Measurements from ENCODE around the gene TTLL9.

TTLL9 gene

DNA sequence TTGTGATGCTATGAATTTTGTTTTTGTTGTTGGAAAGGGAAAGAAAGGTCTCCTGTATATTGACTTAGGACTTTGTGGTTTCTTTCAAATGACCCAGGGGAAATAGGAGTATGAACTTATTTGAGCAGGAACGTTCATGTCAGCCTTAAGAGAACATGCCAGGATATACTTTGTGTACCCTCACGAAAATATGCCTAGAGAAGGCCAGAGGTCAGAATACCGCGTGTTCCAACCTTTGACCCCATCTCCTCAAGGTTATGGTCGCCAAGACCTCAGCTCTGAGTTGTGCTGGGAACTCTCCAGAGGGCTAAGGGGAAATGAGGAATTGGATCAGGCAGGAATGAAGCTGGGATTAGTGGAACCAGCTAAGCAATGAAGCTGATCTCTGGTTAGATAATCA is 11.5 kb downstream of the TTLL9 start:
- Mint-ChIP-seq H3K36me3 (no peaks in the 10 kb centered on the region), H3K4me3 (no peak overlapping the region), H3K9me3 (no peaks in the 10 kb centered on the region), H3K27ac (no peak overlapping the region), H3K27me3 (peaks cover 3% of the 10 kb centered on the region), H3K4me1 (peaks cover 8% of the 10 kb centered on the region)

DNA sequence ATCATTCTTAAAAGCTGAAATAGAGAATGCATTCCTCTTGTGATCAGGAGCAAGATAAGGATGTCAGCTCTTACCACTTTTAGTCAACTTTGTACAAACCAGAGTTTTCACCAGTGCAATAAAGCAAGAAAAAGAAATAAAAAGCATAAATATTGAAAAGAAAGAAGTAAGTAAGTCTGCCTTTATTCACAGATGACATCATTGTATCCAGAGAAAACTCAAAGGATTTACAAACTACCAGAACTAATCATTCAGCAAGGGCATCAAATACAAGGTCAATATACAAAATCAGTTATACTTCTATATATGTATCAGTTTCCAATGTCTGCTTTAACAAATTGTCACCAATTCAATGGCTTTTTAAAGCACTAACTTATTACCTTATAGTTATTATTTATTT is 13.4 kb downstream of the TTLL9 start:
- Mint-ChIP-seq H3K27me3 (peaks cover 3% of the 10 kb centered on the region), H3K4me3 (no peak overlapping the region), H3K36me3 (no peaks in the 10 kb centered on the region), H3K9me3 (no peaks in the 10 kb centered on the region), H3K27ac (no peak overlapping the region), H3K4me1 (peaks cover 8% of the 10 kb centered on the region)

DNA sequence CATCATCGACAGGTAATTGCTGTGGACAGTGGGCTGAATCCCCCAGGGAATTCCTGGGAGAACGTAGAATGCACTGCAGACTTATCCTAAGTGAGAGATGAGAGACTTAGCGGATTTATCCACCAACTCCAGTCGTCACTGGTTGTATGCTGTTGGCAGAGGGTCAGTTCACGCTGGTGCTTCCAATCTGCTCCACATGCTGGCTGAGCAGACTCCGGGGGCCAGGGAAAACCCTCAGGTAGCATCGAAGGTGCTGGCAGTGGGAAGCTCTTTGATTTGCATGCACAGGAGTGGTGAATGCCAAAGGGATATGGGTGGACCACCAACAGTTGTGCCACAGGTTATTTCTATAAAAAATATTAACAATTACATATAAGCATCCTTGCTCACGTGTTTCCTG is 20.2 kb downstream of the TTLL9 start:
- Mint-ChIP-seq H3K36me3 (peaks cover 2% of the 10 kb centered on the region), H3K27me3 (peaks cover 6% of the 10 kb centered on the region), H3K27ac (no peak overlapping the region), H3K4me1 (no peaks in the 10 kb centered on the region), H3K4me3 (no peak overlapping the region), H3K9me3 (no peaks in the 10 kb centered on the region)

DNA sequence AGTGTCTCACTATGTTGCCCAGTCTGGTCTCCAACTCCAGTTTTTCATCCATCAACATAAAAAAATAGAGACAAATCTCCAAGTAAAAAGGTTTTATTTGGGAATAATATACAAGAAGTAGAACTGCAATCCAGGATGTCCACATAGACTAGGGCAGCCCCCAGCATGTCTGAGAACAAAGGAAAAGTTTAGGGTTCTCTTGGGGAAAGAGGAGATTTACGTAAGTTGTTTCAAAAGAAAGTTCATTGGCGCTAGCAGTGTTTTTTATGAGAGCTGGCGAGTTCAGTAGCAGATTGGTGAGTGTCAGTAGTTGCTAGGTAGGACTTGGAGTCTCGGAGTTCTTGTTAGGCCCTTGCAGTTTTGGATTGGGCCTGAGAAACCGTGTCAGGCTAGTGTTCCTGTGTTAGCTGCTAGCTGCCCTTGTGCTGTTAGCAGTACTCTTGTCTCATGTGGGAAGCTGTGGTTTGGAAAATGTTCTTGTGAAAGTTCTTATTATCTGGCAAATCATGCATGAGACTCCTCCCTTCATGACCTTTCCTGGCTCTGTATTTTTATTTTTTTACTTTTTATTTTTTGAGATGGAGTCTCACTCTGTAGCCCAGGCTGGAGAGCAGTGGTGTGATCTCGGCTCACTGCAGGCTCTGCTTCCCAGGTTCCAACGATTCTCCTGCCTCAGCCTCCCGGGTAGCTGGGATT is 24.7 kb downstream of the TTLL9 start:
- Mint-ChIP-seq H3K27ac (no peak overlapping the region), H3K36me3 (peaks cover 2% of the 10 kb centered on the region), H3K9me3 (no peaks in the 10 kb centered on the region), H3K4me1 (no peaks in the 10 kb centered on the region), H3K27me3 (peaks cover 6% of the 10 kb centered on the region), H3K4me3 (no peak overlapping the region)

DNA sequence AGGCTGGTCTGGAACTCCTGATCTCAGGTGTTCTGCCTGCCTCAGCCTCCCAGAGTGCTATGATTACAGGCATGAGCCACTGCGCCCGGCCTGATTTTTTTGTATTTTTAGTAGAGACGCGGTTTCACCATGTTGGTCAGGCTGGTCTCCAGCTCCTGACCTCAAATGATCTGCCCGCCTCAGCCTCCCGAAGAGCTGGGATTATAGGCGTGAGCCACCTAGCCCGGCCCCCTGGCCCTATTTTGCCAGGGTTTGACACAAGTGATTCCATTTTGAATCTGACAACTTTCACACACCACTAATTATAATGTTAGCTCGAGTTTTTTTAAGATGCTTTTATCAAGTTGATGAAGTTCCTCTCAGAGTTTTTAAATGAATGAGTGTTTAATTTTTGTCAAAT is 25.6 kb downstream of the TTLL9 start:
- Mint-ChIP-seq H3K36me3 (peaks cover 2% of the 10 kb centered on the region), H3K4me3 (no peak overlapping the region), H3K27ac (no peak overlapping the region), H3K27me3 (peaks cover 5% of the 10 kb centered on the region), H3K4me1 (no peaks in the 10 kb centered on the region), H3K9me3 (no peaks in the 10 kb centered on the region)

DNA sequence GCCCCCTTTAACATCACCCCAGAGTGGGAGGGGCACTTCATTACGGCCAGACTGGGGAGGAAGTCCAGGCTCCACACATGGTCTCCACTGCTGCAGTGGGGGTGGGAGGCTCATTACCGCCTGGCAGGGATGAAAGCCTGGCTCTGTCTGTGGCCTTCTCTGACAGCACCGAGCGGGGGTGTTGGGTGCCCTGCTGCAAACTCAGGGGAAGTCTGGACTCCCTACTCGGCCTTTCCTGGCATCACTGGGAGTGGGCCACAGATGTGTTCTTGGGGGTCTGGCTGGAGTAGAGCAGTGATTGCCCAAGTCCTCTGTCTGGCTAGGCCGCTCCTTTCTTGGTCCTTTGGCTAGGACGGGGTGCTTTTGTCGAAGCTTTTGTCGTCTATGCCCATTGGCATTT is 27.1 kb downstream of the TTLL9 start:
- Mint-ChIP-seq H3K27ac (no peak overlapping the region), H3K27me3 (peaks cover 5% of the 10 kb centered on the region), H3K4me3 (no peak overlapping the region)

DNA sequence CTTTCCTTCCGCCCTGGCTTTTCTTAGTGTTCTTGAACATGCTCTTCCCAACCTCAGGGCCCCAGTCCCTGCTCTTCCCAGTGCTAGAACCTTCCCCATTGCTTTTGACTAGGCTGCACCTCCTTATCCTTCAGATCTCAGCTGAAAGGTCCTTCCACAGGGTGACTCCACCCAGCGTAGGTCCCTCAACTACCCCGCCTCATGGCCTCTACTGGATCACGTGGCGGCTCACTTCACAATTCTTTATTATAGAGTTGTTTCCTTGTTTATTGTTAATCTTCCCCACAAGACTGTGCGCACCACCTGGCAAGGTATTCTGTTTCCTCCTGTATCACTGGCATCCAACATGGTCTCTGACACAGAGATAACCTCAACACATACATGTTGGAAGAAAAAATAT is 31.2 kb downstream of the TTLL9 start:
- Mint-ChIP-seq H3K27me3 (peaks cover 4% of the 10 kb centered on the region), H3K27ac (no peak overlapping the region), H3K4me3 (no peak overlapping the region), H3K36me3 (no peaks in the 10 kb centered on the region), H3K4me1 (no peaks in the 10 kb centered on the region), H3K9me3 (no peaks in the 10 kb centered on the region)

More for the DNA sequence above, 27.1 kb downstream of the TTLL9 start:
- Mint-ChIP-seq H3K36me3 (peaks cover 2% of the 10 kb centered on the region), H3K9me3 (no peaks in the 10 kb centered on the region), H3K4me1 (no peaks in the 10 kb centered on the region)

DNA sequence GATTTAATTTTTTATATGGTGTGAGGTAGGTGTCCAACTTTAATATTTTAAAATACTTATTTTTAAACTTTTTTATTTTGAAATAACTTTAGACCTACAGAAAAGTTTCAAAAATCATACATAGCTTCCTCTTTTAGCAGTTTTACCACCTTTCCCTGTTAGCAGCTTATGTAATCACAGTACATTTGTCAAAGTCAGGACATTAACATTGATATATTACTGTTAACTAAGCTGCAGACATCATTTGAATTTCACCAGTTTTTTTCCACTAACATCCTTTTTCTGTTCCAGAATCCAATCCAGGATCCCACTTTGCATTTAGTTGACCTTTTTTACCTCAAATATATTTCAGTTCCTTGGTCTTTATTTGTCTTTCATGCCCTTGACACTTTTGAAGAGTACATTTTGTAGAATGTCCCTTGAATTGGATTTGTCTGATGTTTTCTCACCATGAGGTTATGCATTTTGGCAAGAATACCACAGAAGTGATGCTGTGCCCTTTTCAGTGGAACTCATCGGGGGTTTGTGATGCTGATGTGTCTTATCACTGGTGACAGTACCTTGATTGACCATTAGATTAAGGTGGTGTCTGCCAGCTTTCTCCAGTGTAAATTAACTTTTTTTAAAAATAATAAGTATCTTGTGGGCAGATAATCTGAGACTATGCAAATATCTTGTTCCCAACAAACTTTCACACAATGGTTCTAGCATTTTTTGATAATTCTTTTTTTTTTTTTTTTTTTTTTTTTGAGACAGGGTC is 33.4 kb downstream of the TTLL9 start:
- Mint-ChIP-seq H3K9me3 (no peaks in the 10 kb centered on the region), H3K4me1 (no peaks in the 10 kb centered on the region)

DNA sequence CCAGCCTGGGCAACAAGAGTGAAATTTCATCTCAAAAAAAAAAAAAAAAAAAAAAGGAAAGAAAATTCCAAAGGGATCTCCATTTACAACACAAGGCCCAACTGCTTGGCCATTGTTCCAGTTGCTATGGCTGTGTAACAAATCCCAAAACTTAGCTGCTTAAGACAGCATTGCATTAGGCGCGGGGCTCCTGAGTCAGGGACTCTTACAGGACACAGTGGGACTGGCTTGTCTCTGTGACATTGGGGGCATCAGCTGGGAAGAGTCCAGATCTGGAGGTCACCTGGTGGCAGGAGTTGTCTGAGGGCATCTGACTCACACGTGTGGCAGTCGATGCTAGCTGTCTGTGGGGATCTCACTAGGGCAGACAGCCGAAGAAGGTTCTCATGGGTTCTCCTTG is 35.6 kb downstream of the TTLL9 start:
- Mint-ChIP-seq H3K4me3 (no peak overlapping the region), H3K27me3 (peaks cover 4% of the 10 kb centered on the region), H3K36me3 (no peaks in the 10 kb centered on the region), H3K4me1 (no peaks in the 10 kb centered on the region), H3K27ac (no peak overlapping the region), H3K9me3 (no peaks in the 10 kb centered on the region)

More for the DNA sequence above, 33.4 kb downstream of the TTLL9 start:
- peaks cover 4% of the 10 kb centered on the region for H3K27me3 Mint-ChIP-seq
- no peak overlapping the region for H3K4me3 Mint-ChIP-seq
- no peak overlapping the region for H3K27ac Mint-ChIP-seq
- H3K36me3 Mint-ChIP-seq, result no peaks in the 10 kb centered on the region

DNA sequence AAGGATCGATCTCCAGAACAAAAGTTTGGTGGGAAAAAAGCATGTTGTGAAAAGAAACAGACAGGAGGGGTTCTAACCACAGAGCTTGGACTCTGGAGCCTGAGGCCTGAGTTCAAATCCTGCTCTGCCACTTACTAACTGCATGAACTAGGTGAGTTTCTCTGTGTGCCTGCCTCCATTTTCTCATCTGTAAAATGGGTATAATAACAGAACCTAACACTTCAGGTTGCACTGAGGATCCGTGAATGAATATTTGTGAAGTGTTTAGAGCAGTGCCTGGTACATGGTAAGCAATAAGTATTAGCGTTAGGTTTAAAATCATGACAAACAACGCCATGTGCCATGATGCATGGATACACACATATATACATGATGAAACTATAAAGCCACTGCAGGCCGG is 36.6 kb downstream of the TTLL9 start:
- Mint-ChIP-seq H3K27ac (no peak overlapping the region), H3K27me3 (peaks cover 4% of the 10 kb centered on the region), H3K4me1 (no peaks in the 10 kb centered on the region), H3K4me3 (no peak overlapping the region), H3K36me3 (no peaks in the 10 kb centered on the region), H3K9me3 (no peaks in the 10 kb centered on the region)

DNA sequence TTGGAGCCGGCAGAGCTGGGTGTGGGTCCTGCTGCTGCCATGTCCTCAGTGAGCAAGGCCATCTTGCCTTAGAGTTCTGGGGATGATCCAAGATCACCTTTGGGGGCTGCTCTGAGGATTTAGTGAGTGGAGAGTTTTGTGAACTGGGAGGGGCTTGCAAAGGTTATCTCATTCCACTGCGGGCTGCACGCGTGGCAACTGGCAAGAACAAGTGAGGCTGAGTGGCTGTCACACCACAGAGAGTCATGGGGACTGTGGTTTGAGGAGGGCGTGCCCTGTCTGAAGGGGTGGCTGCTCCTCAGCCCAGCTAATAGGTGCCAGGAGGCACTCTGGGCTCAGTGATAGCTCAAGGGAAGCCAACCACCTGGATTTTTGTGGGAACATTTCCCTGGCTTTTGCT is 37.6 kb downstream of the TTLL9 start:
- Mint-ChIP-seq H3K36me3 (no peaks in the 10 kb centered on the region), H3K27ac (no peak overlapping the region)

DNA sequence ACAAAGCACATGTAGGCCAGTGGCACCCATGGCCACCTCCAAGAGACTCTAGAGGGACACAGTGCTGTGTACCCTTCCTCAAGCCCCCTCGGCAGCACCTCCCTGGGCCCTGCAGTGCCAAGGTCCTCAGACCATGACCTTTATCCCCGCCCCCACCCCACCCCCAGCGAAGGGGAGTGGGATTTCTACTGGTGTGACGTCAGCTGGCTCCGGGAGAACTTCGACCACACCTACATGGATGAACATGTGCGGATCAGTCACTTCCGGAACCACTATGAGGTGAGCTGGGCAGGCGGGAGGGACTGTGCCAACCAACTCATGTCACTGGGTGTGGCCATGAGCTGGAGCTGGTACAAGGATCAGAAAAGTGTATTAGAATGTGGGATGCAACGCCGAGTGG is 38.0 kb downstream of the TTLL9 start:
- H3K27ac Mint-ChIP-seq, result no peak overlapping the region

More for the DNA sequence above, 37.6 kb downstream of the TTLL9 start:
- H3K27me3 Mint-ChIP-seq, result peaks cover 4% of the 10 kb centered on the region
- no peaks in the 10 kb centered on the region for H3K9me3 Mint-ChIP-seq
- no peaks in the 10 kb centered on the region for H3K4me1 Mint-ChIP-seq
- H3K4me3 Mint-ChIP-seq, result no peak overlapping the region

DNA sequence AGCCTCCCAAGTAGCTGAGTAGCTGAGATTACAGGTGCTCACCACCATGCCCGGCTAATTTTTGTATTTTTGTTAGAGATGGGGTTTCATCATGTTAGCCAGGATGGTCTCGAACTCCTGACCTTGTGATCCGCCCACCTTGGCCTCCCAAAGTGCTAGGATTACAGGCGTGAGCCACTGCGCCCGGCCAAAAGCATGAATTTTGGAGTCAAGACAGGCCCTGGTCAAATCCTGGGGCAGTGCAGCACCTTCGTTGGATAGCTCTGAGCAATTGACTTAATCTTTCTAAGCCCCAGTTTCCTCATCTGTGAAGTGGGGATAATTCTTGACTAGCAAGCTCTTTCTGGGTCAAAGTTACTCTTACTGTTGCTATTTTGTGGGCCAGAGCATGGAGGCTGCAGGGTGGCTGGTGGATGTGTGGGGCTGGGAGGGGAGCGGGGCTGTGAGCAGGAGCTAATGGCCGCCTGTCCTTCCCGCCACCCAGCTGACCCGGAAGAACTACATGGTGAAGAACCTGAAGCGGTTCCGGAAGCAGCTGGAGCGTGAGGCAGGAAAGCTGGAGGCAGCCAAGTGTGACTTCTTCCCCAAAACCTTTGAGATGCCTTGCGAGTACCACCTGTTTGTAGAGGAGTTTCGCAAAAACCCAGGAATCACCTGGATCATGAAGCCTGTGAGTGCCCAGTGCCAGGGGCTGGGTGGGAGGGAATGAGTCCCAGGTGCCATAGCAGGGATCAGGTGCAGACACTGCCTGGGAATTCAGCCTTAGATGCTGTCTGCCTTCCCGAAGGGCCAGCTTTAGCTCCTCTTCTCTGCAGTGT is 39.0 kb downstream of the TTLL9 start:
- no peaks in the 10 kb centered on the region for H3K4me1 Mint-ChIP-seq
- H3K36me3 Mint-ChIP-seq, result no peaks in the 10 kb centered on the region
- no peaks in the 10 kb centered on the region for H3K9me3 Mint-ChIP-seq
- no peak overlapping the region for H3K4me3 Mint-ChIP-seq
- H3K27me3 Mint-ChIP-seq, result peaks cover 1% of the 10 kb centered on the region
- no peak overlapping the region for H3K27ac Mint-ChIP-seq

More for the DNA sequence above, 38.0 kb downstream of the TTLL9 start:
- Mint-ChIP-seq H3K36me3 (no peaks in the 10 kb centered on the region), H3K4me3 (no peak overlapping the region), H3K27me3 (peaks cover 2% of the 10 kb centered on the region), H3K9me3 (no peaks in the 10 kb centered on the region), H3K4me1 (no peaks in the 10 kb centered on the region)

DNA sequence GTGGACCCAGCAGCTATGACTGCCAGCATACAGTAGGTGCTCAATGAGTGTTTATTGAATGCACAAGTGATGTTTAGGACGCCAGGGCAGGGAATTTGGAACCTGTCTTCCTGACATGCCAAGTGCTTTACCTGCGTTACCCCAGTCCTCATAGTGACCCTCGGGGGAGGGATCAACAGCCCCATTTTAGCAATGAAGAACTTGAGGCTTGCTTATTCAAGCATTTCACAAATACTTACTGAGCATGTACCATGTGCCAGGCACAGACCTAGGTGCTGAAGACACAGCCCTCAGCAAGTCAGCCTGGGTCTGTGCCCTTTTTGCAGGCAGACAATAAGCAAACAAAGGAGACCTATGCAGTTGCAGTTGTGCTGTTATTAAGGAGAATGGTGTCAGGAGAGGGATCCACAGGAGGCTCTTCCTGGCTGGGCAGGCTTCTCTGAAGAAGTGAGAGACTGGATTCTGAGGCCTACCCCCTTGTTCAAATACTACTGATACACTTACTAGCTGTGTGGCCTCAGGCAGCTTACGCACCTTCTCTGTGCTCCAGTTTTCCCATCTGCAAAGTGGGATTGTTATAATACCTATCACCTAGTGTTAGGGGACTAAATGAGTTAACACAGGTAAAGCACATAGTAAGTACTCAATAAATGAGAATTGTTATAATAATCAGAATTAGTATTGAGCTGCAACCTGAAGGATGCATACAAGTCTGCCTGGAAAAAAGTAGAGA is 39.8 kb downstream of the TTLL9 start:
- Mint-ChIP-seq H3K9me3 (no peaks in the 10 kb centered on the region), H3K4me3 (no peak overlapping the region), H3K27me3 (no peaks in the 10 kb centered on the region), H3K27ac (no peak overlapping the region), H3K36me3 (no peaks in the 10 kb centered on the region), H3K4me1 (no peaks in the 10 kb centered on the region)

DNA sequence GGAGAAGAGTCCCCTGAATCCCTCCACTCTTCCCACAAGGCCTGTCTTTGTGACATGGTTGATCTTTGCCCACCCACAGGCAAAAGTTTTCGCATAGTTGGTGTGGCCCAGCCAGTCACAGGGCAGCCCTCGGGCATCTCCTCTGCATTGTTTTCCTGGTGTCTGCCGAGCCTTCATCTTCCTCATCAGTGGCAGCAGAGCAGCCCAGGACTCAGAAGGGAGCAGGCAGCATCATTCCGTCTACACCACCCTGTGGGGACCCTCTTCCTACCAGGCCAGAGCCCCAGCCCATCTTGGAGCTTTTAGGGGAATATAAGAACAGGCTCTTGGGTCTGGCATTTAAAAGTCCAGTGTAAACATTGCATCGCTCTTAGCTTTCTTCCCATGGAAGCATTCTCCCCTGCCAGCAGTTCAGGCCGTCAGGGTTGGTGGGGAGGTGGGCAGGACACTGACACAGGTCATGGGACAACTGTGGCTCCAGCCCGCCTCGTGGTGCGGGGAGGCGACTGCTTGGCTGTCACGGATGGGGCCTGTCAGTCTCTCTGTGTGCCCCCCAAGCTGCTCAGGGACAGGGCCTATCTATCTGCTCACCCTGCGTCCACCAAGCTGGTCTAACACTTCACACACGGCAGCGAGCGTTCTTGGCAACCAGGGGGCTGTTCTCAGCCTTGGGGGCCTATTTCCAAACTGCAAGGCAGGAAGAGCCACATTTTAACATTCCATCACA is 43.2 kb downstream of the TTLL9 start:
- H3K4me1 Mint-ChIP-seq, result no peaks in the 10 kb centered on the region
- H3K36me3 Mint-ChIP-seq, result no peaks in the 10 kb centered on the region
- H3K27ac Mint-ChIP-seq, result no peak overlapping the region
- H3K9me3 Mint-ChIP-seq, result no peaks in the 10 kb centered on the region
- peaks cover 2% of the 10 kb centered on the region for H3K27me3 Mint-ChIP-seq
- H3K4me3 Mint-ChIP-seq, result no peak overlapping the region

Data from activated naive CD4-positive, alpha-beta T cell treated with anti-CD3 and anti-CD28 coated beads, Interleukin-2, amount 50 U/mL, for 24 hours (primary cell).